Neuron (in vitro differentiated cells): ENCODE measurements around the gene PARD3.

Source experiments
- H2AFZ ChIP-seq: one replicate; pipeline ENCODE4 v1.6.1; 2013; ENCODE audit warnings: low read depth, mild to moderate bottlenecking, inconsistent platforms, low read length, moderate library complexity
- H3K27me3 ChIP-seq: one replicate; pipeline ENCODE4 v1.6.1; 2013; ENCODE audit warnings: low read length; ENCODE audit not compliant: insufficient read depth
- H3K36me3 ChIP-seq: one replicate; pipeline ENCODE4 v1.6.1; 2013; ENCODE audit warnings: low read length; ENCODE audit not compliant: insufficient read depth
- H3K4me1 ChIP-seq: one replicate; pipeline ENCODE4 v1.6.1; 2013; ENCODE audit warnings: low read length; ENCODE audit not compliant: insufficient read depth
- H3K4me3 ChIP-seq: 2 replicates; pipeline ENCODE4 v1.5.1; 2013; ENCODE audit warnings: mild to moderate bottlenecking, low read length, moderate library complexity
- H3K9me3 ChIP-seq: one replicate; pipeline ENCODE4 v1.6.1; 2013; ENCODE audit warnings: low read length

Gene PARD3

DNA sequence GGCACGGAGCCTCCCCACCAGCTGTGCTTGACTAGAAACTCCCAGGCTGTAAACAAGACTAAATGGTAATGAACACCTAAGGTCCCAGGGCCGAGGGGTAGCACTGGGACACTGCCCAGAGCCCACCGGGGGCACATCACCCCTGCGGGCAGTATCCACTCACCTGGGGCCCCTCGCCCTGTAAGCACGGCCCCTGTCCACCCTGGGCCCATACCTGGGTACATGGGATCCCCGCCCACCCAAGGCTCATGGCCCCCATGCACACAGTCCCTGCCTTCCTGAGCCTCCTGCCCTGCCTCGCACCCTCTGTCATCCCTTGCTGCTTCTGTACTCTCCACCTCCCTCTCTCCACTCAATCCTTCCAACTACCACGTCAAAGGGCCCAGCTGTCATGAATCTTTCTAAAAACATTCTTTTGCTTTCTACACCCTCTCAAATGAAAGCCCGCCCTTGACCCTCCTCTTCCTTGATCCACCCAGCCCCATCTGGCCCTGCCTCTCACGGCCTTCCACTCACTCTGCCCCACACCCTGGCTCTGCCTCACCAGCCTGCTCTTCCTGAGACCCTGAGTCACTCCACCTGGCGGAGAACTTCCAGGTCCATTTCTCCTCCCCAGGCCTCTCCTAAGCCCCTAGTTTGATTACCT, 173.1 kb downstream of the PARD3 start:
- Histone ChIP-seq H3K4me1 (peaks cover 13% of the 10 kb centered on the region), H3K36me3 (no peaks in the 10 kb centered on the region), H3K4me3 (no peak overlapping the region), H3K9me3 (no peaks in the 10 kb centered on the region), H2AFZ (no peak overlapping the region), H3K27me3 (no peaks in the 10 kb centered on the region)

DNA sequence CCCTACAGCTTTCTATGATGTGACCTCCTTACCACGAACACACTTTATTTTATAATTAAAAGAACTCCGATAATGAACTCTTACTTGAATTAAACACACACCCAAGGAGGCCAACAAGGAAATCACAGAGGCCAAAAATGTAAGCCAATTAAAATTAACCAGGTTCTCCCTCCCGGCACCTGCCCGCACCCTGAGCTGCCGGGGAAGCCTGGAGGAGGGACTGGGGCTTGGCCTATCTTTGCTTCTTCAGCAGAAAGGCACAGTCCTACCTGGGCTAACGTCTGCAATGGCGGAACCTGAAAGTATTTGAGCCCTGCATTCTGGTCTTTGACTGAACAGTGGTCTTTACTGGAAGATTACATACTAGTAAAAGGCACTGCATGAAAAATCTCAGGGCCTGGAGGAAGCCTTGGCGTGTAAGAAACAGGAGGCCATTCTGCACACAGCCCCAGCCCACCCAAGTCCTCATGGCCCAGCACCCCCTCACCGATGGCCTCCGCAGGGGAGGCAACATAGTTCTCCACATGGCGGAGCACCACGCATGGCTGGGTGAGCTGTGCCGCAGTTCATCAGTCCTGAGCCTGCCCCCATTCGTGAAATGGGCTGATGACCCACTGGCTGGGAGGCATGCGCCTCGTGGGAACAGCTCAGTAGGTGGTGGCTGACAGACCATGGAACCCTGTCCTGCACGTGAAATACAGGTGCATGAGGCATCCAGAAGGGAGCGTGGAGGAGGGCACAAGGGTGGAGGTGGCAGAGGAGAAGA, 173.8 kb downstream of the PARD3 start:
- Histone ChIP-seq H3K4me1 (peaks cover 20% of the 10 kb centered on the region), H3K9me3 (no peaks in the 10 kb centered on the region), H2AFZ (no peak overlapping the region), H3K4me3 (no peak overlapping the region), H3K27me3 (no peaks in the 10 kb centered on the region), H3K36me3 (no peaks in the 10 kb centered on the region)

DNA sequence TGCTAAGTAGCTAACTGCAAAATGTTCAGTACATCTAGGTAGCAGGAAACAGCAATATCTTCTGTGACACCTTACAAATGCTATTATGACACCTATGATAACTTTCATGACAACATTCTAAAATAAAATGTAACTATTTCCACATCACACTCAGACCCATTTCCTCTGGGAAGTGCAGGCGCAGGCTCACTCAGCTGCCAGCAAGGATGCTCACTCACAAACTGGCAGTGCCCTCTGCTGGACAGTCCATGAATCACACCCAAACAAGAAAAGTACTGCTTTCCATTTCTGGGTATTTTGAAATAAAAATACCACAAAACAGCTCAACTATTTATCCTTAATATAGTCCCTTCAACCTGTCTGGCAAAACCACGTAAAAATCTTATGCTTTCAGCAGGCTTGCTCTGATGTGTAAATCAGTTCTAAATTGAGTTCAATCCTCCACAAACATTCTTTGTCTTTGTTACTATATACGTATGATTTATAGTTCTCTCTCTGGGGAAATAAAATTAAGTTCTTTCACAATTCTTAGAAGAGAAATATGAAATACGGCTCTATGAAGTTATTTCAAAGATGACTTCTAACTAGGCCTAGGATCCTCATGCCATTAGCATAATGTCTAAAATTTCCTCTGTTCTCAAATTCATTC, 176.6 kb downstream of the PARD3 start:
- H3K36me3 ChIP-seq: no peaks in the 10 kb centered on the region
- peaks cover 2% of the 10 kb centered on the region for H3K9me3 ChIP-seq

DNA sequence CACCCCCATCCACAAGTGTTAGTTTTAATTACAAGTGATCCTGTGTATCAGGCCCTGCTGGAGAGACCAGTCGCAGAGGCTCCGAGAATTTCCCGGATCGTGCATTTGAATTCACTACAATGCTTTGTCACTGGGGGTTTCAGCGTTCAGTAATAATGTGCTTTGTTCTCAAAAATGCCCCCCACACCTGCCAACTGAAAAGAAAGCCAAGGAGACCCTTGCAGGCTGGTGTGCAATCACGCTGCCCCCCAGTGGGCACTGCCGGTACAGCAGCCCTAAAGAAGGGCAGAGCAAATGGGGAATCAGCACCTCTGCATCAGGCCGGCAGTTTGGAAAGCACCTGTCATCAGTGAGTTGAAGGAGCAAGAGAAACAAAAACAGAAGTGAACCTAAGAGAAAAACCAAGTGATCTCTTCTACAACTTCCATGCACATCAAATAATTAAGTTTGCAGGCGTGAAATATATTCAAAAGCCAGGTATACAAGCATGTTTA, 177.6 kb downstream of the PARD3 start:
- no peaks in the 10 kb centered on the region for H3K36me3 ChIP-seq
- H3K4me1 ChIP-seq: peaks cover 20% of the 10 kb centered on the region
- peaks cover 2% of the 10 kb centered on the region for H3K9me3 ChIP-seq
- H2AFZ ChIP-seq: no peak overlapping the region
- no peaks in the 10 kb centered on the region for H3K27me3 ChIP-seq
- no peak overlapping the region for H3K4me3 ChIP-seq

More for the DNA sequence above, 176.6 kb downstream of the PARD3 start:
- peaks cover 20% of the 10 kb centered on the region for H3K4me1 ChIP-seq
- no peak overlapping the region for H2AFZ ChIP-seq
- no peaks in the 10 kb centered on the region for H3K27me3 ChIP-seq
- H3K4me3 ChIP-seq: no peak overlapping the region

DNA sequence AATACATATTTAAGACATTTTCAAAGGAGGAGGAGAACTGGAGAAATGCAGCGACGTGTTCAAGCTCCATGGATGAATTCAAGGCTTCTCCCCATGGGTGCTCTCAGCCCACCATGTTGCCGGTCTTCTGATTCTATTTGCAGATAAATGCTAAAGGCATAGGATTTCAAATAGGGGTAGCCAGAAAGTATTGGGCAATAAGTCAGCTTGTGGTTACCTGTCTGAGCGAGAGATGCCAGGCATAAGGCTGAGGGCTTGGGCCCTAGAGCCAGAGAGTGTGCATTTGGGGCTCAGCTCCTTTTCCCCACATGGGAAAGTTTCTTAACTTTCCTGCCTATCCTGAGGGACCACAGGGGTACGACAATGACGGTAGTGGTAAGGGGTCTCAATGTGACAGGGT, 180.0 kb downstream of the PARD3 start:
- H3K4me3 ChIP-seq: no peak overlapping the region
- H2AFZ ChIP-seq: no peak overlapping the region
- H3K4me1 ChIP-seq: peaks cover 20% of the 10 kb centered on the region
- no peaks in the 10 kb centered on the region for H3K27me3 ChIP-seq
- peaks cover 2% of the 10 kb centered on the region for H3K9me3 ChIP-seq
- no peaks in the 10 kb centered on the region for H3K36me3 ChIP-seq

DNA sequence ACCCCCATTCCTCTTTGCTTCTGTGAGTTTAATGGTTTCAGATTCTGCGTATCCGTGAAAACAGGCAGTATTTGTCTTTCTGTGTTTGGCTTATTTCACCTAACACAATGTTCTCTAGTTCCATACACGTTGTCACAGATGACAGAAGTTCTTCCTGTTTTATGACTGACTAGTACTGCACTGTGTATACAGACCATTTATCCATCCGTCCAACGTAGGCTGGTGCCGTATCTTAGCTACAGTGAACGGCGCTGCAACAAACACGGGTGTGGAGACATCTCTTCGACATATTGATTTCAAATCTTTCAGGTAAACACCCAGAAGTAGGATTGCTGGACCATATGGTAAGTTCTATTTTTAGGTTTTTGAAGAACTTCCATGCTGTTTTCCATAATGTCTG, 181.7 kb downstream of the PARD3 start:
- Histone ChIP-seq H3K9me3 (peaks cover 2% of the 10 kb centered on the region), H3K4me1 (peaks cover 20% of the 10 kb centered on the region), H2AFZ (no peak overlapping the region), H3K36me3 (no peaks in the 10 kb centered on the region), H3K27me3 (no peaks in the 10 kb centered on the region), H3K4me3 (no peak overlapping the region)

DNA sequence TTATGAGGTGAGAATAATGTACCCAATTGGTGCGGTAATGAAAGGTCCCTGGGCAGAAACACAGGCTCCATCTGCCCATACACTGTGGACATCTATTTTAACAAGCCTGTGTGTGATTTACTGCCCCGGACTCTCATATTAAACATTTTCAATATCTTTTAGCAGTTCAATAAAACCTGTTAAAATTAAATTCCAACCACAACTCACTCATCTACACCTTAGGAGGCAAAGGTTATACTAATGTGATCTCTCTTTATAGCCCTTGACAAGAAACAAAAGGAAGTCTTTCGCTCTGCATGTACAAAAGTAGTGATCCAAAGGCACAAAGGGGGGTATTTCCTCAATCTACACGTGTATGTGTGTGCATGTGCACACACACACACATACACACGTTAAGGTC, 186.0 kb downstream of the PARD3 start:
- no peaks in the 10 kb centered on the region for H3K4me1 ChIP-seq
- no peak overlapping the region for H3K4me3 ChIP-seq
- H3K36me3 ChIP-seq: no peaks in the 10 kb centered on the region
- no peaks in the 10 kb centered on the region for H3K27me3 ChIP-seq
- H3K9me3 ChIP-seq: no peaks in the 10 kb centered on the region
- no peak overlapping the region for H2AFZ ChIP-seq

DNA sequence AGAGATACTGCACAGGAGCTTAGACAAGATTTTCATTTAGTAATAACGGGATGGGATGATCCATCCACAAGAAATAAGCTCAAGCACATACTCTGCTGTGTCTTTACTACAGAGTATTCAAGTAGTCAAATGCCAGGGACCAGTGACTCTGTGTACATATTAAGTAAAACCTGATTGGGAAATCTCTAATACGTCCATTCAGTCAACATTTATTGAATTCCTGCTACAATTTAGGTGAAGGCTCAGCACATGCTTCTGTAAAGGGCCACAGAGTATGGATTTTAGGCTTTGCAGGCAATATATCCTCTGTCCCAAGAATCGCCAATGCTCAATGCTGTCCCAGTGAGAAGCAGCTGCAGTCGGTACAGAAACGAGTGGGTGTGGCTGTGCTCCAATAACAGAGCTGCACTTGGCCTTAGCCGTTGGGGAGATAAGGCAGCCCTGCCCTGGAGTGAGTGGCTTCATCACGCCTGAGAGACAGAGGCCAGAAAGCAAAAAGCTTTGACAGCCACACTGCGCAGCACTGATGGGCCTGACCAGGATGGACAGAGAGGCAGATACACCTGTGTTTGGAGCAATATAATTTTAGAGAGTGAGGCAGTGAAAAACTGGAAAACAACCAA, 186.8 kb downstream of the PARD3 start:
- H2AFZ ChIP-seq: no peak overlapping the region
- H3K9me3 ChIP-seq: no peaks in the 10 kb centered on the region
- H3K27me3 ChIP-seq: no peaks in the 10 kb centered on the region
- H3K4me3 ChIP-seq: no peak overlapping the region
- H3K36me3 ChIP-seq: no peaks in the 10 kb centered on the region
- H3K4me1 ChIP-seq: no peaks in the 10 kb centered on the region

DNA sequence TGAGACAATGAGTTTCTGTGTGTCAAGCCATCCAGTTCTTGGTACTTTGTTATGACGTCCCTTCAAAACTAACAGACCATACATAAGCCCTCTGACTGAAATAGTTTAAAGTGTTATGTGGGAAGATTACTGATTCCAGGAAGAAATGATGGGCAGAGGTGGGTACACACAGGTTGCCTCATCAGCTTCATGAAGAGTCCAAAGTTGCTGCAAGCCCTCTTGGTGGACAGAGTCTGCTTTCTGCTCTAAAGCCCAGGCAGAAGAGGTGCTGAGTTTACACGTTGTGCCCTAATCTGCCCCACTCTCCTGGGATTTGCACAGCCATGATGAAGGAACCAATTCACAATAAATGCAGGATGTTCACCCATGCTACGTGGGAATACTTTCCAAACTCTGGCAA, 187.4 kb downstream of the PARD3 start:
- Histone ChIP-seq H3K4me1 (no peaks in the 10 kb centered on the region), H2AFZ (no peak overlapping the region), H3K27me3 (no peaks in the 10 kb centered on the region), H3K36me3 (no peaks in the 10 kb centered on the region), H3K9me3 (no peaks in the 10 kb centered on the region), H3K4me3 (no peak overlapping the region)

DNA sequence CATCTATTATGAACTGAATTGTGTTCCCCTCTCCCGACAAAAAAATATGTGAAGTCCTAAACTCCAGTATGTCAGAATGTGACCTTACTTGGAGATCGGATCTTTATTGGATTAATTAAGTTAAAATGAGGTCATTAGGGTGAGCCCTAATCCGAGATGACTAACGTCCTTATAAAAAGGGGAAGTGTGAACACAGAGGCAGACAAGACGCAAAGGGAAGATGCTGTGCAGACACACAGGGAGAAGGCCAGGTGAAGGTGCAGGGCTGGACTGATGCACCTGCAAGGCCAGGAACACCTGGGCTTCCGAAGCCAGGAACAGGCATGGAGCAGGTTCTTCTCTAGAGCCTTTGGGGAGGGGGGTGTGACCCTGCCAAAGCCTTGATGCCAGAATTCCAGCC, 187.8 kb downstream of the PARD3 start:
- no peak overlapping the region for H2AFZ ChIP-seq
- no peaks in the 10 kb centered on the region for H3K4me1 ChIP-seq
- H3K9me3 ChIP-seq: no peaks in the 10 kb centered on the region
- H3K4me3 ChIP-seq: no peak overlapping the region
- H3K27me3 ChIP-seq: no peaks in the 10 kb centered on the region
- no peaks in the 10 kb centered on the region for H3K36me3 ChIP-seq

DNA sequence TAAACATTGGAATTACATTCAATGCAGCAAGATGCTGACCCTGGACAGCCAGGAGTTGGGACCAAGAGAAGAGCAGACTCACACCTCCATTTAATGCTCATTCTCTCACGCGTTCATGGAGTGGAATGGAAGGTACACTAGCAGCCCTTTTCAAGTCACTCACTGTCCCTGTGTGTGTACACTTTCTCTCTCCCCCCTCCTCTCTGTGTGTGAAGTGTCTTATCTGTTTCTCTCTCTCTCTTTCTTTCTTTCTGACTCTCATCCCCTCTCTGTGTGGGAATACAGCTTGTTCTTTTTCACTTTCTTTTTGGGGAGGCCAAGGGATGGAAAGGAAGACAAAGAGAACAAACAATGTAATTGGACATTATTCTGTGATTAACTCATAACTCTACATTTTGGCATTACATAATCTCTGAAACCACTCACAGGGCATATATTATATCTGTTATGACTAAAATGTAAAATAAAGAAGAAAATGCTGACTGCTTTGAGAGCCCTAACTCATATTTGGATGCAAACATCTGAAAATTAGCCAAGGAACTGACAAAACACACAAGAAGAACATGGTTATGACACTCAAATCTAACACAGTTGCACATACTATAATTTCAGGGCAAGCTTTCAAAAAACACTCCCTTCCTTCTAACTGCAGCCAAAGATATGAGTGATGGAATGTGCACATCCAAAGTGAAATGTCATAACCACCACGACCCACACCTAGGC, 188.8 kb downstream of the PARD3 start:
- Histone ChIP-seq H3K36me3 (no peaks in the 10 kb centered on the region), H2AFZ (no peak overlapping the region), H3K27me3 (no peaks in the 10 kb centered on the region), H3K9me3 (no peaks in the 10 kb centered on the region), H3K4me1 (no peaks in the 10 kb centered on the region), H3K4me3 (no peak overlapping the region)

DNA sequence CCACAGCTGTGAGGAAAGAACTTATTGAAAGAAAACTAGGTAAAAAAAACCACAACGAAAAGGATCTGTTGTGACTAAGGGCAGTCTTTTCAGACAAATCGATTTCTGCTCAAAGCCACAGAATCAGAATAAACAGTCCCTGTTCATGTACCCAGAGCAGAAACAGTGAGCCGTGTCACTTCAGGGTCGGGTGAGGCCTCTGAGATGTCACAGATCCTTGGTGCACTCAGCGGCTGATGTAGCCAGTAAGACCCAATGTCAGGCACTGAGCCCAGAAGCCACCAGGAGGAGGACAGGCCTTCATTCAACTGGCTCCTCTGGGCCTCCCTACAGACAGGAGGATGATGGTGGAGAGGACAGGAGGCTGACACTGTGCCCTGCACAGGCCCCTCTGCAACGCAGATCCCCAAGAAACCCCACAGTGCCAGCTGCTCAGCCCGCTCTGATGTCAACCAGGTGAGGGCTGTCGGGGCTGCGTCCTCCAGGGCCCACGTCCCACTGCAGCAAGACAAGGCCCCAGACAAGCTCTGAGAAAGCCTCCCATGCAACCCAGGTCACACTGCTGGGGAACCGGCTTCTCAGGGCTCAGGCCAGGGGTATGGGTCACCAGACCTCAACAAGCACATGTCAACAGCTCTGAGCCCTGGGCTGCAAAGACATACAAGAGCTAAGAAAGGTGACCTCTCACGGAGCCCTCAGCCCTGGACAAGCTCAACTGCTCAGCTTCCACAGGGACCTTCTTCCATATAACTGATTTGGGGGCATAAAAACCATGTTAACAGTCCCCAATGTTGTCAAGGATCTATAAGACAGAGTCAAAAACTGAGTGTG, 190.6 kb downstream of the PARD3 start:
- H3K9me3 ChIP-seq: no peaks in the 10 kb centered on the region
- H2AFZ ChIP-seq: no peak overlapping the region
- H3K27me3 ChIP-seq: no peaks in the 10 kb centered on the region
- no peaks in the 10 kb centered on the region for H3K4me1 ChIP-seq
- H3K36me3 ChIP-seq: no peaks in the 10 kb centered on the region
- H3K4me3 ChIP-seq: no peak overlapping the region
